Limb (tissue), 2 donors: ENCODE data around the gene NR2F1.
A peak's percentile ranks its signal among the peaks of the same experiment; 100 is the strongest.

Experiments used
- DNase-seq, 2 donors: peaks; one replicate each; pipeline ENCODE4 v3.0.0-alpha.2; 2016; ENCODE audit errors: extremely low spot score in 2 of 2

Gene NR2F1

GRCh38 chr5:93603793-93604643 is 21.0 kb downstream of the NR2F1 start:
- DNase-seq, result peak in 1 of 2 donors; percentile 75

DNA sequence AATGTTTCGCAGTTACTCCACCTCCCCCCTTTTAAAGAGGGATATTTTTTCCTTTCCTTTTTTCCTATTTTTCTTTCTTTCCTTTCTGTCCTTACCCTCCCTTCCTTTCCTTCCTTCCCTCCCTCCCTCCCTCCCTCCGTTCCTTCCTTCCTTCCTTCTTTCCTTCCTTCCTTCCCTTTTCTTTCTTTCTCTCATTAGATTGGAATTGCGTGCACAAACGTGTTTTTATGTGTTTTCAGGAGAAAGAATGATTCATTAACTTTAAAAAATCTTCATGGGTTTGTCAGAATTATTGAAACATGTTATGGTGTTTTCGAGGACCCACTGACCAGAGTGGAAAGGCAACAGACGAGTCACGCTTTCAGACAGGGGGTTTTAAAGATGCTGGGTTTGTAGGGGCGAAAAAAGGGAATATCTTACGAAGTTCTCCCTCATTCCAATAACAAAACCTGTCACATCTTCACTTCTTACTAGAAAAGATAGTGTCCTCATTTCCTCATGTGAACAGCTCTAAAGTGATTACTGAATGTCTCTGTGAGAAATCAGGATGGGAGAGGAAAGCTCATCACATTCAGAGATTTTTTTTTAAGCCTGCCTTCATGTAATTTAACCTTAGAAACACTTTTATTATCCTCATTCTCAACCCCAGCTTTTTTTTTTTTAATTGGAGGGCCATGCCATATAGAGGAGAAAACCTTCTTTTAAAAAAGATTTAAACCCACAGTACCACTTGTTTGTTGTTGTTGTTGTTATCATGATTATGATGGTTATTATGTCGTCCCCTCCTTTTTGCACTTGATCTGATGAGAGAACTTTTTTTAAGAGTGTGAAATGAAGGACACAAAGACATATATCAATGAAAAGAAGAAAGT is 21.9 kb downstream of the NR2F1 start:
- no peak for DNase-seq

DNA sequence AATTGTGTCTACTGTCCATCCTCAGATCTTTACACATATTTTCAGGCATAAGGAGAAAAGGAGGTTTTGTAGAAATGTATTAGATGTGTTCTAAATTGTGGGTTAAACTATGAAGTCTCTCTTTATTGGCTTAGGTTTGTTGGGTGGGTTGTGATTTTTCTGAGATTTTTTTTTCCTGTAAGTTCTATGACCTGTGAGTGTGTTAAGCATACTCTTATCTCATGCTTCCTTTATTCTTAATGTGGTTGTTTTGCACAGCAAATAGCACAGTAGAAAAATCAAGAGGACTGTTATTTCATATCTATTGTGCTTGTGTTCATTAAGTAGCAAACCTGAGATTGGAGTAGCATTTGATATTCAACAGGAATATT is 23.3 kb downstream of the NR2F1 start:
- no peak for DNase-seq

GRCh38 chr5:93607367-93608258 is 24.6 kb downstream of the NR2F1 start:
- DNase-seq, result peak in 1 of 2 donors; percentile 56

GRCh38 chr5:93608855-93609254 is 25.8 kb downstream of the NR2F1 start:
- DNase-seq, result no peak

GRCh38 chr5:93609762-93610161 is 26.7 kb downstream of the NR2F1 start:
- no peak for DNase-seq

DNA sequence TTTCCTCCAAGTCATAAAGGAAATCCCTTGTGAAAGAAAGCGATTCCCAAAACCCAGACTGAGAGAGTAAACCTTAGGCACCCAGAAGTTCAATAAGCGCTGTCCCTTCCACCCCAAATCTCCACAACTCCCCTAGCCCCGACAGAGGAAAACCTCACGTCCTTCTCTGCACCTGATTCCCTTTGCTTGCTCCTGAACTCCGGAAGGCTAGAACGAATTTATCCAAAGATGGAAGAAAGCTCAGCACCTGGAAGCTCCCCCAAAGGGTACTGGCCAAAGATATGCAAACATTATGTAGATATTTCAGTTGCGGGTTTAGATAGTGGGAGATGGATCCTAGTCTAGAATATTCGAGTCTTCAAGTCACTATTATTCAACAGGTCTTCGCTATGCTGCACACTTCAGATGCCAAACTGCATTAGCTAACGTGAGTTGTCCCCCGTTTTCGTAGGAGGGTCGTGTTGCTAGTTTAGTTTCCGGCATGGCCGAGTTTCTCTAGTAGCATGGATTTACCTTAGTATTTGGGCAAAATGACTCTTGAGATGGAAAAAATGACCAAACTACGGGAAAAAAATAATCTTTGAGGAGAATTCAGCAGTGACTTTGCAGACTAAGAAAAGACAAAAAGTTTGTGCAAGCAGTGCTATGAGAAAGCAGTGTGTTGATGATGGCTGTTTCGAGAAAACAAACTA is 27.7 kb downstream of the NR2F1 start:
- no peak for DNase-seq

DNA sequence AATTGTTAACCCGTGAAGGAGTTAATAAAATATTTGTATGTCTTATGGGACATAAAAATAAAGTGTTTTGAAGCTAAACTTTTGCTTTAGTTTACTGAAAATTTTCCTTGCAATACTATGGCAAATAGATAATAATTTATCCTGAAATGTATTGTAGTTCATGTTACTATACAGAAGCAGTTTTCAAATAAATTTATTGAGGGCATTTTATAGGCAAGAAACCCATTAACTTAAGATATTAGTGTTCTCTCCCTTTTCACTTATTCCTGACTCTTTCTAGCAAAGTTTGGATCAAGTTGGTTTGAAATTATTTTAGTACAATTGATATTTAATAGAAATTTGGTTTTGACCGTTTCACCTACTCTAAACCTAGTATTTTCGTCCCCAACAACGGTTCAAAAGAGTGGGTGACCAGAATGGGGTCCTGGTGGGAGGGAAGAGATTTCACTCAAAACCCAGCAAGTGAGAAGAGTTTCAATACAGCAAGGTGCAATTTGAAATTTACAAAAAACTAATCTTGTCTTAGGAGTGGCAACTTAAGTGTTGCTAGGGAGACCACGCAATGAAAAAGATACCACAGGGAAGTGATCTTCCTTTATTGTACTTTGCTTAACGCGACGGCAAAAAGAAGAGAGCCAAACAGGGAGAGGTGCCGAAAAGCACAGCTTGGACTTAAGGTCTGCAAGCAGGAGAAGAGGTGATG is 28.4 kb downstream of the NR2F1 start:
- no peak for DNase-seq

- peak in 1 of 2 donors; percentile 84 for DNase-seq
Measured at GRCh38 chr5:93611976-93612854, 29.2 kb downstream of the NR2F1 start.

DNA sequence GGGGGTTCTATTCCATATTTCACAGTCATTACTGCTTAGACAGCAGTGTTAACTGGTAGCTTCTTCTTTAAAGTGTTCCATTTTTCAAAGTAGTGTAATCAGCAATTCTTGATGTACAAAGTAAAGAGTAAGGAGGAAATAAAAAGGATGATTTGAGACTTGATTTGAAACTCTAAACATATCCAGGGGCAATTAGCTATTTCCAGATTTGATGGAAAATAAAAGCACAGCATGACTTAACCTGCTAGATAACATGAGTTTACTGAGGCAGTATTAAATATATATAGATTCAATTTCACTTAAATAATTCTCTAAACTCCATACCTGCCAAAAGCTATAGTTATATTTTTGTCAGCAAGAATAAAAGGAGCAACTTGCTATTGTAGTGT is 29.8 kb downstream of the NR2F1 start:
- no peak for DNase-seq

- DNase-seq, result no peak
Measured at GRCh38 chr5:93616538-93617174, 33.6 kb downstream of the NR2F1 start.

- DNase-seq, result peak; percentile 49 to 84
Measured at GRCh38 chr5:93620487-93621326, 37.7 kb downstream of the NR2F1 start.

DNA sequence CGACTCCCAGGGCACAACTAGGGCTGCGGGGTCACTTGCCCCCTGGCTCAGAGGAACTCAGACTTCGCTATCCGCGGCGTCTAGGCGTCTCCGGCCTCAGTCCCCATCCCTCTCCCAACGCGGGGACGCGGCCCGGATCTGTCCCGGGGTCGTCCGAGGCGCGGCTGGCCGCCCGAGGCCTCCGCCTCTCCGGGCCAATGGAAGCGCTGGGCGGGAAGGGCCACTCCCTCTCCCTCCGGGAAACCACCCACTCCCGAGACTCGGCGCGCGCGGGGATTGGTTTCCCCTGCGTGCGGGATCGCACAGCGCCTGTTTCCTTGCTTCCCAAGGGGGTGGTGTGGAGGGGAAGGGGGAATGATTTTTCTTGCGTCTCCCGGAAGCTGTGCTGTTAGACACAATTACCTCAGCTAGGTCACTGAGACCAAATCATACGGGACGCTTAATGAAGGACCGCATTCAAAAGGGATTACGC is 38.3 kb downstream of the NR2F1 start:
- peak in 1 of 2 donors; percentile 83 for DNase-seq

- DNase-seq, result no peak
Measured at GRCh38 chr5:93622240-93622885, 39.3 kb downstream of the NR2F1 start.

DNA sequence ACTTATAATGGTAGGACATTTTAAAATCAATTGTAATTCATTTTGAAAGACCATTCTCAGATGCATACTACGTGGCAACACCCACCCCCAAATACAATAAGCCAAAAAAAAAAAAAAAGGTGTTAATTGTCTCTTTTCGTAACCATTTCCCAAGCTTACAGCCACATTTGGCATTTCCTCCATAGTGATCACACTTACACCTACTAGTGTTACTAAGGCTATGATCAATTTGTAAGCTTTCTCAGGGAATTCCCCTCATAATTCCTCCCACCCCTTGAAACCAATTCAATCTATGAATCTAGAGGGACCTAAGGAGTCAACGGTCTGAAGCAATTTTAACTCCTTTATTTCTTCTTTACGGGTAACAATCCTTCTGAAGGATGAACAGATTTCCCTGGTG is 40.1 kb downstream of the NR2F1 start:
- DNase-seq, result no peak

DNA sequence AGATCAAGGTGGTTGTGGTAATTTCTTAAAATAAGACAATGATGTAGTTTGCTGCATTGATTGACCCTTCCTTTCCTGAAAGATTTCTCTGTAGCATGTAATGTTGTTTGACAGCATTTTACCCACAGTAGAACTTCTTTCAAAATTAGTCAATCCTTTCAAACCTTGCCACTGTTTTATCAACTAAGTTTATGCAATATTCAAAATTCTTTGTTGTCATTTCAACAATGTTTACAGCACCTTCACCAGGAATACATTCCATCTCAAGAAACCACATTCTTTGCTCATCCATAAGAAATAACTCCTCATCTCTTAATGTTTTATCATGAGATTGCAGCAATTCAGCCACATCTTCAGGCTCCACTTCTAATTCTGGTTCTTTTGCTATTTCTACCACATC is 43.8 kb downstream of the NR2F1 start:
- DNase-seq, result no peak

DNA sequence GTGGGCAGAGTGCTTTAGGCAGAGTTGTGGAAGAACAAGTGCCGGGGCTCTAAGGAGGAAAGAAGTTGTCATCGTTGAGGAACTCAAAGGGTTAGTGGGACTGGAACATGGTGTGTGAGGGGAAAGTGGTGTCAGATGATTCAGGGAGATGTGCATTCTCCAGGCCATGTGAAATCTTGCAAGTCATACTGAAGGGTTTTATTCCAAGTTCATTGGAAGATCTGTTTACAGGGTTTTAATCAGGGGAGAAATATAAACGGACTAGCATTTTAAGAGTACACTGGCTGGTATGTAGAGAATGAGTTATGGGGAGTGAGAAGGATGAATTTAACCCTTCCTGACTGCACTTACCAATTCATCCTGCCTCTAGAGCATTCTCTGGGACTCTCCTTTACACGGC is 49.3 kb downstream of the NR2F1 start:
- DNase-seq, result no peak
